Psoas muscle (tissue), 8 donors: Measurements from ENCODE around the gene MRPL21. TPM values are rescaled to one million over a fixed set of nuclear protein-coding genes. Genes with fewer than 3 reads are reported as not detected.

Experiments
- ATAC-seq, 4 donors: fragments of 200-7000 bp; cut with Tn5 transposase; one replicate each; pipeline ENCODE4 v1.9.1; 2020; ENCODE audit warnings: moderate library complexity in 3 of 4, mild to moderate bottlenecking in 2 of 4
- DNase-seq, 2 donors: peaks; one replicate each; pipeline ENCODE4 v3.0.0-alpha.2; 2020
- H3K27ac ChIP-seq: fragments of 200-600 bp; one replicate; pipeline ENCODE4 v1.8.0; 2022
- H3K27me3 ChIP-seq, 3 donors: fragments of 200-600 bp in 1 of 3; one replicate each; pipeline versions ENCODE4 v1.6.1 to v1.8.0; 2013 to 2022; ENCODE audit warnings: low read length in 2 of 3, mild to moderate bottlenecking in 2 of 3, moderate library complexity in 1 of 3; ENCODE audit not compliant: insufficient read depth in 3 of 3
- H3K36me3 ChIP-seq, 2 donors: fragments of 200-600 bp in 1 of 2; one replicate each; pipeline versions ENCODE4 v1.6.1 to v1.8.0; 2013 to 2022; ENCODE audit warnings: low read depth in 1 of 2, mild to moderate bottlenecking in 1 of 2, moderate library complexity in 1 of 2; ENCODE audit not compliant: insufficient read depth in 1 of 2
- H3K4me1 ChIP-seq: fragments of 200-600 bp; one replicate; pipeline ENCODE4 v1.8.0; 2022
- H3K4me3 ChIP-seq: fragments of 200-600 bp; one replicate; pipeline ENCODE4 v1.8.0; 2022; ENCODE audit warnings: mild to moderate bottlenecking
- H3K9me3 ChIP-seq: fragments of 200-600 bp; one replicate; pipeline ENCODE4 v1.8.0; 2022
- CTCF ChIP-seq: fragments of 200-600 bp; IDR thresholded peaks from one replicate; pipeline ENCODE4 v1.8.0; 2022; ENCODE audit warnings: antibody characterized with exemption
- WGBS, 3 donors: extraction: QIAGEN DNeasy Blood & Tissue Kit; methylation state at CpG; one replicate each; pipeline versions ENCODE4 v1.1.6 to v1.1.7; 2013; 5-methylcytosine and 5-hydroxymethylcytosine counted together
- intact Hi-C, 2 donors: fragments of 100-400 bp; cut with DNase I; formaldehyde crosslinking; loops; one replicate each; pipeline versions ENCODE4 v1.11.0 to v1.14.2; 2022
- polyA plus RNA-seq, 3 donors: library from polyadenylated mRNA; stranded (reverse); fragments of 200-250 nt; gene quantifications; one replicate each; pipeline ENCODE4 v1.2.3, GENCODE V29; 2013
- total RNA-seq, 4 donors: library from RNA; stranded (reverse); fragmentation: NEBNext Ultra II Directional in 2 of 4; extraction: Animal tissue kit (Norgen Biotek cat#: 25700) in 2 of 4; gene quantifications; one replicate each; pipeline versions ENCODE4 v1.2.1 to v1.2.4, GENCODE V29; 2021 to 2023
- donor health status: healthy with polysubstance abuse.
- donor health status: DM: no; HTN: no; CAD: no; lungs with moderate emphysema.
- donor health status: Bipolar disorder and iron deficiency.
- donor health status: healthy.
- donor health status: DM: yes; HTN: yes; CAD: no.
- donor health status: DM: no; HTN: no; CAD: no.
- donor health status: DM: no; HTN: no; CAD: no.
- donor health status: DM: yes; HTN: yes; CAD: no.

MRPL21 gene
- total and polyA plus RNA-seq, 7 donors = 59.2 to 181 (median 104) TPM

GRCh38 chr11:68910965-68911364, 7.3 kb upstream of the MRPL21 start:
- intact Hi-C loops = no loop called here

GRCh38 chr11:68908273-68908672, 4.6 kb upstream of the MRPL21 start:
- Histone ChIP-seq H3K9me3 (no peaks in the 10 kb centered on the region), H3K27ac (no peak overlapping the region), H3K4me3 (no peak overlapping the region), H3K27me3 (no peaks in the 10 kb centered on the region), H3K36me3 (peaks cover 14 to 75% of the 10 kb centered on the region in 2 donors), H3K4me1 (peaks cover 17% of the 10 kb centered on the region)
- DNase-seq = no peak
- ATAC-seq = peak in 3 of 4 donors; percentile 34 to 65 (median 40)
- WGBS, 3 donors = 53 to 72% (median 59%) methylated on average over 5 of the region's 5 CpGs
- intact Hi-C loops = loop anchor here in 1 of 2 donors (10.0 kb wide), 1 partner anchor 137 kb away; the partner anchor contains the start of gene TPCN2
- TF ChIP-seq CTCF = no peak

More at GRCh38 chr11:68910965-68911364, 7.3 kb upstream of the MRPL21 start:
- Histone ChIP-seq H3K4me3 (no peak overlapping the region), H3K36me3 (peaks cover 14 to 100% of the 10 kb centered on the region in 2 donors), H3K9me3 (no peaks in the 10 kb centered on the region), H3K27me3 (no peaks in the 10 kb centered on the region), H3K27ac (no peak overlapping the region), H3K4me1 (peaks cover 3% of the 10 kb centered on the region)
- 79 to 90% (median 79%) methylated on average over 8 of the region's 8 CpGs for WGBS, 3 donors
- DNase-seq (no peak), ATAC-seq (no peak)
- no peak for TF ChIP-seq CTCF

GRCh38 chr11:68905421-68906360, 2.1 kb upstream of the MRPL21 start:
- DNase-seq (no peak), ATAC-seq (no peak)
- TF ChIP-seq CTCF = no peak
- no peaks in the 10 kb centered on the region for H3K27me3 ChIP-seq
- 84 to 91% (median 87%) methylated on average over 23 of the region's 23 CpGs for WGBS, 3 donors
- H3K4me3 ChIP-seq = peak overlapping the region; percentile 100
- H3K4me1 ChIP-seq = peaks cover 29% of the 10 kb centered on the region
- intact Hi-C loops = loop anchor here in 1 of 2 donors (10.0 kb wide), 1 partner anchor 139 kb away; the partner anchor contains the start of gene TPCN2
- H3K36me3 ChIP-seq = peaks cover 8 to 57% of the 10 kb centered on the region in 2 donors
- no peak overlapping the region for H3K27ac ChIP-seq
- H3K9me3 ChIP-seq = no peaks in the 10 kb centered on the region

- DNase-seq (peak; percentile 37 to 62), ATAC-seq (peak; percentile 36 to 66 (median 52))
- H3K4me1 ChIP-seq = peaks cover 29% of the 10 kb centered on the region
- no peaks in the 10 kb centered on the region for H3K27me3 ChIP-seq
- H3K4me3 ChIP-seq = peak overlapping the region; percentile 100
- intact Hi-C loops = loop anchor here in 1 of 2 donors (5.0 to 10.0 kb wide), 2 partner anchors 140 to 183 kb away; partner anchors contain the start of gene TPCN2
- WGBS, 3 donors = 1% methylated on average over 23 to 24 of the region's 24 CpGs
- no peak for TF ChIP-seq CTCF
- H3K27ac ChIP-seq = peak overlapping the region; percentile 87
- no peaks in the 10 kb centered on the region for H3K9me3 ChIP-seq
- peaks cover 2 to 55% of the 10 kb centered on the region in 2 donors for H3K36me3 ChIP-seq
These were observed 716 bp upstream of the MRPL21 start for GRCh38 chr11:68904248-68904847.
